Measurements from ENCODE around the gene AFF3.
"Not testable (repeated sequence)": the region's sequence is repeated elsewhere in the genome, so short reads cannot be mapped to it uniquely, and the experiment has no call there.

The AFF3 gene

DNA sequence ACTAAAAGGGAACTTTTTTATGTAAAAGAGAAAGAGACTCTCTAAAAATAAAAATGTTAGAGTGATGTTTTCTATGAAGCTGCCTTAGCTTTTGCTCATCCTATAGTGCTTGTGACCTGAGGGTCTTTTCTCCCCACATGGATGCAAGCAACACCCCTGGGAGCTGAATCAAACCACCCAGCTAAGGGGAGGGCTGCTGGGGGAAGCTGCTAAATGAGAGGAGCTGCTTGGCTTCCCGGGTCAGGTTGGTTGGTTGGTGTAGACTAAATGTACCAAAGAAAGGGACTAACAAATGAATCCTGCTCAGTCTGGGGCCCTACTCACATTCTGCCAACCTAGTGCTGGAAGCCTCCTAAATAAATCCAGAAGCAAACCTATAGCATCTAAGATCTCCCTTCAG, 35.0 kb downstream of the AFF3 start:
- DNase-seq (ENCODE audit: low spot score): no peak
- no peak for FAIRE-seq

DNA sequence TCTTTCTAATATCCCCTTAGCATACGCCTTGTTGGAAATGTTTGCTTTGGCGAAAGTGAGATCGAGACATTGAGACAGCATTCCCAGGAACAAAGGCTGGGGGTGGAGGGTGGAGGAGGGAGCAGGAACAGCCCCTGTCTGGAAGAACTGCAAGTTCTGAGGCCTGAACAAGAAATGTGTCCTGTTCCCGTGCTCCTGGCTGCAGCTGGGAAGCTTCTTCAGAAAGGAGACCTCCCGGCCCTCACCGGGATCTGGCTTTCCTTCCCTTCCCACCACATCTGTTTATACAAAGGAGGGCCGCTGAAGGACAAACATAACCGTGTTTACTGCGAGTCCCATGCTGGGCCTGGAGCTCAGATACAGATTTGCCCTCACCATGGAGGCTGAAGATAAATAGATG, 35.9 kb downstream of the AFF3 start:
- DNase-seq (ENCODE audit: low spot score) (no peak), FAIRE-seq (no peak)

DNA sequence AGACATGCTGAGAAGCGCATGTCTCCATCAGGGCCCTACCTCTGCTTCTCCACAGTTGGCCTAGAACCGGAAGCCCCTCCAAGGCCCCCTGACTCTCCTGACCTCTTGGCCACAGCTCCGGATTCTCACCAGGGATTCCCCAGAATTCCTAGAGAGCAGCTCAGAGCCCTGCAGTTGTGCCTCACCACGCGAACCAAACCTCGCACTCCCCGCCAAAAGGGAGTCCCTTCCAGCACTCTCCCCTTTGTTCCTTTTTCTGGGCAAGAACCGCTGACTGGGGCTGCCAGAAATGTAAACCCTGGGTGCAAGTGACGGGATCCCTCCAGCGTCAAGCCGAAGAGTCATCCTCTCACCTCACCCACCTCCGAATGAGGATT, 36.7 kb downstream of the AFF3 start:
- DNase-seq (ENCODE audit: low spot score): no peak
- FAIRE-seq: no peak

DNA sequence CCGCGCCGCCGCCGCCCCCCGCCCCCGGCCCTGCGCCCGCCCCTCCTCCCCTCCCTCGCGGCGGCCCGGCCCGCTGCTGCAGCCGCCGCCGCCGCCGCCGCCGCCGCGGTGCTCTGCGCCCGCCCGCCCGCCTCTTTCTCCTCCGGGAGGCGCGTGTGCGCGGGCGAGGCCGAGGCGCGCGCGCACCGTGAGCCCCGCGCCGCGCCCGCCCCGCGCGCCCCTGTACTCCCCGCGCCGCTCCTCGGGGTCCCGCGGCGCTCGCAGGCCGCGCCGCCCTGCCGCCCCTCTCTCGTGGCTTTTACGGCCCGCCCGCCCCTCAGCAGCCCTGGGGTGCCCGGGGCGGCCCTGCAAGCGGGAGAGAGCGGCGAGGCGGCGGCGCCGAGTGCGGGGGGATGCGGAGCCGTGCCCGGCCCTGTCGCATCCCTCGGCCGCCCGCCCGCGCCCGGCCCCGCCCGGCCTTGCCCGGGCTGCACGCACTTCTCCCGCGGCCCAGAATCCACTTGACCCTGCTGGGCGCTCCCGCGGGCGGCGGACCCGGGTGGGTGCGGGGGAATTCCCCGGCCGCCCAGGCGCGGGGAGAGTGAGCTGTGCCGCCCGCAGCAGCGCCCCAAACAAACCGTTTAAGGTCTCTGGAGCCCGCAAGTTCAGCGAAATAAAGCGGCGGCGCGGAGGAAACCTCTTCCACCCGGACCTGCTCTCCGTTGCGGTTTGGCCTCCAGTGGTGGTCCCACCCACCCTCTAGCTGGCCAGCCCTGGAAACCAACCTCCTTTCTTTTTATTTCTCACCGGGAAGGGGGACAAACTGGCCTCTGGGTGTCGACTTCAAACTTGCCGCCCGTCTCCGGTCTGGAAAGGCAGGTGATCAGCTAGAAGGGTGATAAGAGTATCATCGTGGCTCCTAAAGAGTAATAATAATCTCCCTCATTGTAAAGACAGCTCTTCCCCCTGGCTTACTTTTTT, 37.4 kb downstream of the AFF3 start:
- peak; percentile 79 for DNase-seq (ENCODE audit: low spot score)

GRCh38 chr2:100104265-100104664, 38.1 kb downstream of the AFF3 start:
- FAIRE-seq; DNase-seq (ENCODE audit: low spot score): not testable (repeated sequence)

More for the DNA sequence above, 37.4 kb downstream of the AFF3 start:
- FAIRE-seq: no peak

GRCh38 chr2:100103527-100104252, 38.7 kb downstream of the AFF3 start:
- FAIRE-seq; DNase-seq (ENCODE audit: low spot score): not testable (repeated sequence)

DNA sequence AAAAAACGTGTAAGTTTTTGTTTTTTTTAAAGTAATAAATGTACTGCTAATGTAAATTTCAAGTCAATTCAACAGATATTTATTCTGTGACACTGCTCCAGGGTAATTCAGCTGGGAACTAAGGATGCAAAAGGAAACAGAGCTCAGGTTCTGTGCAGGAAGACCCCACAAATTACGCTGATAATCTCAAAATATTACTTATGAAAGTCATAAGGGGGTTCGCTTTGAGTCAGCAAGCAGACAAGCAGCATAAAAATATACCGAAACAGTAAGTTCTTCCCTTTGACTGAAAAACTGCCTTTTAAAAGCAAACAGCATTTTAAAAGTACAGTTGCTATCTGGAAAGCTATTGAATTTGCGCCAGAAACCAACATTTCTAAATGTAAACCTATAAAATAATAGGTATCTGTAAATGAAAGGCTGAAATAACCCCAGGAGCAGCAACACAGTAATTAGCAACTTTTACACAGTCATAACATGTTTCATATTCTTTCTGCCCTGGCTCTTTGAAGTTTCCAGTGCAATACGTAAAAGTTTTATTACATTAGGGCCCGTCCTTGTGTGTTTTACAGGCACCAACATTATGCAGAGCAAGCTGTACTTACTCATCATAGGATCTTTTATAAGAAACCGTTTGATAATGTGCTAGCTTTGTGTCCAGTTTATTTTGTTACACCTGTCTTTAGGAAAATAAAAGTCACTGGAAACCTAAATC, 39.8 kb downstream of the AFF3 start:
- not testable (repeated sequence) for DNase-seq (ENCODE audit: low spot score); FAIRE-seq

GRCh38 chr2:100098855-100099254, 43.5 kb downstream of the AFF3 start:
- DNase-seq (ENCODE audit: low spot score); FAIRE-seq: not testable (repeated sequence)

GRCh38 chr2:100097611-100098294, 44.6 kb downstream of the AFF3 start:
- FAIRE-seq; DNase-seq (ENCODE audit: low spot score): not testable (repeated sequence)

GRCh38 chr2:100095845-100096244, 46.5 kb downstream of the AFF3 start:
- FAIRE-seq; DNase-seq (ENCODE audit: low spot score): not testable (repeated sequence)

DNA sequence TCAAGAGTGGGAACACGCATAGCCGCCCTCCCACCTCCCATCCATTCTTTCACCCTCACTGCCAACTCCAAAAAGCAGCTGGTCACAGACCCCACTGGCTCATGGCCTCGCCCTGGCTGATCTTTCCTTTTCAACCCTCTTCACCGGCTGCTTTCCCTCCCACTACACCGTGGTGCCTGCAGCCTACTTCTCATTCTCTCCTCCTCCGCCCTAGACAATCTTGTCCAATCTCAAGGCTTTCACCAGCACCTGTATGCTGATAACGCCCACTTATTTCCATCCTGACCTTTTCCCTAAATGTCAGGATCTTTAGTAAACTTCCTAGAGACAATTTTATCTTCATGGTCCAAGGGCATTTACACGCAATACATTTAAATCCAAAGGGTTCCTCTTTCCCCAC, 50.6 kb downstream of the AFF3 start:
- not testable (repeated sequence) for DNase-seq (ENCODE audit: low spot score); FAIRE-seq

GRCh38 chr2:100085744-100086143, 56.6 kb downstream of the AFF3 start:
- DNase-seq (ENCODE audit: low spot score); FAIRE-seq: not testable (repeated sequence)

GRCh38 chr2:100083421-100084216, 58.8 kb downstream of the AFF3 start:
- not testable (repeated sequence) for FAIRE-seq; DNase-seq (ENCODE audit: low spot score)

GRCh38 chr2:100082302-100082978, 60.0 kb downstream of the AFF3 start:
- FAIRE-seq; DNase-seq (ENCODE audit: low spot score): not testable (repeated sequence)

- FAIRE-seq (no peak), DNase-seq (ENCODE audit: low spot score) (no peak)
Measured at GRCh38 chr2:100077935-100078334, 64.5 kb downstream of the AFF3 start.

DNA sequence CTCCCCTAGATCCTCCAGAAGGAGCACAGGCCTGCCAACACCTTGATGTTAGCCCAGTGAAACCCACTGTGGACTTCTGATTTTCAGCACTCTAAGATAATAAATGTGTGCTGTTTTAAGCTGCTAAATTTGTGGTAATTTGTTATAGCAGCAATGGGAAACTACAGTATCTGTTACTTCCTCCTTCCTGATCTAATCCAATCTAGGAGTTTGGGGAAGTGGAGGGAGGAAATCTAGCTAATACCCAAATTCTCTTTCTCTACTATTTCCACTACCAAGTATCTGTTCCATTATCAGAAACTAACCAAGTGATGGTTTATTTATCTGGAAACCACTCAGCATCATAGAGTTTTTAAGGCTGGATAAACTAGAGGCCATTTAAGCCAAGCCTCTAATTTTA, 64.9 kb downstream of the AFF3 start:
- DNase-seq (ENCODE audit: low spot score) (no peak), FAIRE-seq (no peak)

GRCh38 chr2:100075532-100075931, 66.9 kb downstream of the AFF3 start:
- FAIRE-seq: no peak
- no peak for DNase-seq (ENCODE audit: low spot score)

DNA sequence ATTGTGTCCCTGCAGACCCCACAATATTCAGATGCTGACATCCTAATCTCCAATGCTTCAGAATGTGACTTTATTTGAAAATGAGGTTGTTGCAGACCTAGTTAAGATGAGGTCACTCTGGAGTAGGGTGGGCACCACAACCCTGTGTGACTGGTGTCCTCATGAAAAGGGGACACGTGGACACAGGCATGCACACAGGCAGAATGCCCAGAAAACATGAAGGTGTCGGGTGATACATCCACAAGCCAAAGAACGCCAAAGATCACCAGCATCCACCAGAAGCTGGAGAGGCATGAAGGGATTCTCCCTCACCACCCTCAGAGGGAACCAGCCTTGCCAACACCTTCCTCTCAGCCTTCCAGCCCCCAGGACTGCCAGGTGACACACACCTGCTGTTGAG, 69.3 kb downstream of the AFF3 start:
- FAIRE-seq (no peak), DNase-seq (ENCODE audit: low spot score) (no peak)

GRCh38 chr2:100072503-100072902, 69.9 kb downstream of the AFF3 start:
- FAIRE-seq (no peak), DNase-seq (ENCODE audit: low spot score) (no peak)
